ENCODE data around the gene ZNF362.

GRCh38 chr1:33267468-33268205, 11.3 kb downstream of the ZNF362 start:
- TF ChIP-seq, protein P1, sequence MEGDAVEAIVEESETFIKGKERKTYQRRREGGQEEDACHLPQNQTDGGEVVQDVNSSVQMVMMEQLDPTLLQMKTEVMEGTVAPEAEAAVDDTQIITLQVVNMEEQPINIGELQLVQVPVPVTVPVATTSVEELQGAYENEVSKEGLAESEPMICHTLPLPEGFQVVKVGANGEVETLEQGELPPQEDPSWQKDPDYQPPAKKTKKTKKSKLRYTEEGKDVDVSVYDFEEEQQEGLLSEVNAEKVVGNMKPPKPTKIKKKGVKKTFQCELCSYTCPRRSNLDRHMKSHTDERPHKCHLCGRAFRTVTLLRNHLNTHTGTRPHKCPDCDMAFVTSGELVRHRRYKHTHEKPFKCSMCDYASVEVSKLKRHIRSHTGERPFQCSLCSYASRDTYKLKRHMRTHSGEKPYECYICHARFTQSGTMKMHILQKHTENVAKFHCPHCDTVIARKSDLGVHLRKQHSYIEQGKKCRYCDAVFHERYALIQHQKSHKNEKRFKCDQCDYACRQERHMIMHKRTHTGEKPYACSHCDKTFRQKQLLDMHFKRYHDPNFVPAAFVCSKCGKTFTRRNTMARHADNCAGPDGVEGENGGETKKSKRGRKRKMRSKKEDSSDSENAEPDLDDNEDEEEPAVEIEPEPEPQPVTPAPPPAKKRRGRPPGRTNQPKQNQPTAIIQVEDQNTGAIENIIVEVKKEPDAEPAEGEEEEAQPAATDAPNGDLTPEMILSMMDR (IDR thresholded peaks at IDR 0.05): no peak
- no peak for TF ChIP-seq POLR2A (IDR thresholded peaks at IDR 0.05)

Data from adrenal gland (tissue), 5 donors.